ENCODE data around the gene NTM.

DNA sequence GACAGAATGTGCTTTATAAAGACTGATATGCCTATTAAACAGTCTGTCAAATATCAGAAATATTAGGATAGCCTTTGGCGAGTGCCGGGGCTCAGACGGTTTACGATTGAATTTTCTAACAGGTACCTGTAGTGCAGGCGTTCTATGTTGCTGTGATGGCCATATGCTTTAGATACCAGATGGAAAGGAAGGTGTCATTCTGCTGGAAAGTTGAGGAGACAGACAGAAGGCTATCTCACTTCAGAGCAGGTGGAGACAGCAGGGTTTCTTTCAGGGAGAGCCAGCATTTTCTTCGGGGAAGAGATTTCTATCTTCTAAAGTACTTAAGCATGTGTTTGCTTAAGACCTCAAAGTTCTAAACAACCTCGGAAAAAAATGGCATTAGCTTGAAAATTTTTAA lies 415.4 kb downstream of the NTM start:
- TF ChIP-seq POLR2A (IDR thresholded peaks at IDR 0.05; ENCODE audit: borderline replicate concordance, extremely low read depth, insufficient read depth, insufficient read length) (no peak), EZH2 (IDR thresholded peaks at IDR 0.05) (no peak), POLR2AphosphoS5 (IDR thresholded peaks at IDR 0.05; ENCODE audit: low read depth, low read length) (no peak), ZNF274 (IDR thresholded peaks at IDR 0.05; ENCODE audit: low read depth, low read length) (no peak), RAD21 (IDR thresholded peaks at IDR 0.05; ENCODE audit: low read depth) (no peak)
- TF ChIP-seq, protein P1, sequence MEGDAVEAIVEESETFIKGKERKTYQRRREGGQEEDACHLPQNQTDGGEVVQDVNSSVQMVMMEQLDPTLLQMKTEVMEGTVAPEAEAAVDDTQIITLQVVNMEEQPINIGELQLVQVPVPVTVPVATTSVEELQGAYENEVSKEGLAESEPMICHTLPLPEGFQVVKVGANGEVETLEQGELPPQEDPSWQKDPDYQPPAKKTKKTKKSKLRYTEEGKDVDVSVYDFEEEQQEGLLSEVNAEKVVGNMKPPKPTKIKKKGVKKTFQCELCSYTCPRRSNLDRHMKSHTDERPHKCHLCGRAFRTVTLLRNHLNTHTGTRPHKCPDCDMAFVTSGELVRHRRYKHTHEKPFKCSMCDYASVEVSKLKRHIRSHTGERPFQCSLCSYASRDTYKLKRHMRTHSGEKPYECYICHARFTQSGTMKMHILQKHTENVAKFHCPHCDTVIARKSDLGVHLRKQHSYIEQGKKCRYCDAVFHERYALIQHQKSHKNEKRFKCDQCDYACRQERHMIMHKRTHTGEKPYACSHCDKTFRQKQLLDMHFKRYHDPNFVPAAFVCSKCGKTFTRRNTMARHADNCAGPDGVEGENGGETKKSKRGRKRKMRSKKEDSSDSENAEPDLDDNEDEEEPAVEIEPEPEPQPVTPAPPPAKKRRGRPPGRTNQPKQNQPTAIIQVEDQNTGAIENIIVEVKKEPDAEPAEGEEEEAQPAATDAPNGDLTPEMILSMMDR (IDR thresholded peaks at IDR 0.05 in 2 of 3, conservative IDR thresholded peaks at IDR 0.05 in 1 of 3; ENCODE audit: borderline replicate concordance in 1 of 3, insufficient read depth in 1 of 3, low read depth in 2 of 3, low read length in 2 of 3), result no peak

All from HCT116 (cell line).